GM18511 (cell line): ENCODE results near the gene NRXN2.
A peak's percentile ranks its signal among the peaks of the same experiment; 100 is the strongest.

Experiments used
- ATAC-seq: cut with Tn5 transposase; IDR thresholded peaks from one replicate; pipeline ENCODE4 v1.9.1; 2021; ENCODE audit warnings: mild to moderate bottlenecking, moderate library complexity; ENCODE audit not compliant: unreplicated experiment

NRXN2 gene

DNA sequence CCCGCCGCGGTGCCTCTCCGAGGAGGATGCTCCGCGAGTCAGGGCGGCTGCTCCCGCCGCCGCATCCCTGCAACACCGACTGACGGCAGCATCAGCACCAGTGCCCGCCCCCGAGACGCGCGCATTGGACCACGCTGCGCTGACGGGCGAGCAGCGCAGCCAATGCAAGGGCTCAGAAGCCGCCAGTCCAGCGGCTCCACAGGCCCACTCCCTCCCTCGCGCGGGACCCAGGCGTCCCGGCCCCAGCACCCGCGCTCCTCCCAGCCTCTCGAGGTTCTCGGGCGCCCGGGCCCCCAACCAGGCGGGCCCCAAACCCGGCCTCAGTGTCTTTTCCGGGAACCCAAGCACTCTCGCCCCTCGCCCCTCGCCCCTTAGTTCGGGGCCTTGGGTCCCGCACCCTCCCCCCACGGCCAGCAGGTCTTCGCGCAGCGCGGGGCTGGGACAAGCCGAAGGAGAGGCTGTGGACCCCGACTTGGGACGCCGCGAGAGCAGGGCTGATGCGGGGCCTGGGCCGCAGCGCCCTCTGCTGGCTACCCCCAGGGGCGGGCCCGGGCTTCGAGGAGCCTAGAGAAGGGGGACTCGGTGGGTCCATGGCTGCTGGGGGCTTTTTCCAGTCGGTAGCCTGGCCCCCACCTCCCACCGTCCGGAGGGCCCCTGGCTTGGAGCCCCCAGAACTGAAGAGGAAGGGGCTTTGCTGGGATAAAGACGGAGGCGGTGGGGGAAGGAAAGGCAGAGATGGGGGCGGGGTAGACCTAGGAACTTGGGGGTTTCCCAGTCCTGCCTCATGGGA is at the start of gene NRXN2:
Gene NRXN2, minus strand, starts transcription at position 81 of the 790 bp plus-strand sequence. CDS start 9,498 bp downstream, outside the sequence.
- peak; percentile 94 for ATAC-seq

DNA sequence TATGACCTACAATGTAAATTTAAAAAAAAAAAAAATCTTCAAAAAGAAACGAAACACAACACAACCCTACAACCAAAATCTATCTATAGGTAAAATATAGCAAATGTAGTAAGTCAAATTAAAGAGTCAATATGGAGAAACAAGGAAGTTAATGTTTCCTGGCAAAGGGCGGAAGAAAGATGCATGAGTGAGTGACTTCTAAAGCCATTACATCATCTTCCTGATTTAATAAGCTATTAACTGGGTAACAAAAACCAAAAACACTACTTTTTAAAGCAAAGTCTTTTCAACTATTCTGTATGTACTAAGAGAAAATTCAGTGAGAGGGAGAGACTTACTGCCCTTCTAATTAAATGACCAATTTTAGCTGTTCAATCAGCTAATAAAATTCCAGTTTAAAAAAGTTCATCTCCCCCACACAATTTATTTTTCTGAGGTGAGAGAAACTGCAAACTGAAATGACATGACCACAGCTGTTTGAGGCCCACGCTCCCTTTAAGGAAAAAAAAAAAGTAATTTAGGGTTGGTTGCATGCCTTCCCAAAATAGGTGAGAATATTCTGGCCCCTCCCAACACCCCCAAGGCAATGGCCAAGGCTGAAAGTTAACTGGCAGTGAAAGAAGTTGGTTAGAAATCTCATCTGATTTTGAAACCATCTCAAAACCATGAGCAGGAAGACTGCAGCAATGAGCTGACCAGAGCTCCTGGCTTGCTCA is 49.5 kb upstream of the NRXN2 start:
- ATAC-seq: no peak

DNA sequence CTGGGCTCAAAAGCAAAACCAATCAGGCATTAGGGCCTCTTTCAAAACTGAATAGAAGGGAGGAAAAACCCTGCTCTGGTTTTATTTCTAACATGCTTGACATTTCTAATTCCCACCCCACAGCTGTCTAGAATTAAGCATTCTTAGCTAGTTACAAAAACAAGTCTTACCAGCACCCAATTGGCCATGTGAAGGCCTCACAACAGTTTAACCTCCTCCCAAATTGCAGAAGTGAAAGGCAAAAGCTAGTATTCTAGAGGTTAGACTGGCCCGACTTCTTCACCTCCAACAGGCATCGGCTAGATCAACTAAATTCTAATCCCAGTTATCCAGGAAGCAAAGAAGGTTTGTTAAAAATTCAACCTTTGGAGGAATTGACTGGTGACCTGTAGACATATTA is 48.9 kb upstream of the NRXN2 start:
- no peak for ATAC-seq

DNA sequence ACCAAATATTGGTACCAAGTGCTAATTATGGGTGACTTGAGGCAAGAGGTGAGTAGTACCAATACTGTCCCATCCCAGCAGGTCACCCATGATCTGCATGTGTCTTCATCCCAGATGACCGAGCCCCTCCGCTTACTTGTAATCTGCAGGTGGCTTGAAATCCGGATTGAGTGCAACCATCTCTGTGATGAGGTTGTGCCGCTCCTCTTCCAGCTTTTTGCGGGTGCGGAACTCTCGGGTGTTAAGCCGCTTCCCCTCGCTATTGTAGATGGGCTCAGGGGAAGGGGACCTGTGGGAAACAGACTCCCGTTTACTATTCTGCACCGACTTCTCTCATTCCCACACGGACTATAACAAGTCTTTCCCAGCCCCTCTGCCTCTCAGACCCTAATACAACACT is 47.1 kb upstream of the NRXN2 start:
- ATAC-seq: no peak

DNA sequence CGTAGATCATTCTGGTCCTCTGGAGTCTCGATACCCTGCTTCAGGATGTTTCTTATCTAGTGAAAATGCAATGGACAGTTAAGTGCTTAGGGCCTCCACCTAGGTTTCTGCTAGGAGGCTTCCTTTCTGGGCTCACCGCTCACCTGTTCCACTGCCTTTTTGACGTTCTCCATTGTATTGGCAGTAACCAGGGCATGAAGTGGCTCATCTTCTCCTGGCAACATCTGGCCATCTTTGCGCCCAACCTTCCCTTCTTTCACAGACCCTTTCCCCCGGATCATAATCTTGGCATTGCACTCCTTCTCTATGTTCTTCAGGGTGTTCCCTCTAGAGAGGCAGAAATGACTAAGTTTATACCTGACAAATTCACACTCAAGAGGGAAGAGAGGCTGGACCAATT is 46.3 kb upstream of the NRXN2 start:
- no peak for ATAC-seq

DNA sequence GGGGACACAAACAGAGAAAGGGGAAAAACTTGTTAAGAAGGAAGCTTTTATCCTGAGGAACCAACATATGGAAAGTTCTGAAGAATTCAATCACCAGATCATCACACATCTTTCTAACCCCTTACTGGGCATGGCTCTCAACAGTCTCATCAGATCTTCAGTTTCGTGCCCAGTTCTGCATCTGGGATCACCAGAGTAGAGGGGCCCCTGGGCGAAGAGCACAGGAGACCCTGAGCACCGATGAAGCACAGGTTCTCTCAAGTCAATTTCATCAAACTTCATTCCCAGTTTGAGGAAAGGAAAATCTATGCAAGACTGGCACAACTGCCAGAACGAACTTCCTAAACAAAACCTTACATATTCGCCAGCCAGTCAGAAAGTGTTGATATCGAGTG is 45.3 kb upstream of the NRXN2 start:
- no peak for ATAC-seq

DNA sequence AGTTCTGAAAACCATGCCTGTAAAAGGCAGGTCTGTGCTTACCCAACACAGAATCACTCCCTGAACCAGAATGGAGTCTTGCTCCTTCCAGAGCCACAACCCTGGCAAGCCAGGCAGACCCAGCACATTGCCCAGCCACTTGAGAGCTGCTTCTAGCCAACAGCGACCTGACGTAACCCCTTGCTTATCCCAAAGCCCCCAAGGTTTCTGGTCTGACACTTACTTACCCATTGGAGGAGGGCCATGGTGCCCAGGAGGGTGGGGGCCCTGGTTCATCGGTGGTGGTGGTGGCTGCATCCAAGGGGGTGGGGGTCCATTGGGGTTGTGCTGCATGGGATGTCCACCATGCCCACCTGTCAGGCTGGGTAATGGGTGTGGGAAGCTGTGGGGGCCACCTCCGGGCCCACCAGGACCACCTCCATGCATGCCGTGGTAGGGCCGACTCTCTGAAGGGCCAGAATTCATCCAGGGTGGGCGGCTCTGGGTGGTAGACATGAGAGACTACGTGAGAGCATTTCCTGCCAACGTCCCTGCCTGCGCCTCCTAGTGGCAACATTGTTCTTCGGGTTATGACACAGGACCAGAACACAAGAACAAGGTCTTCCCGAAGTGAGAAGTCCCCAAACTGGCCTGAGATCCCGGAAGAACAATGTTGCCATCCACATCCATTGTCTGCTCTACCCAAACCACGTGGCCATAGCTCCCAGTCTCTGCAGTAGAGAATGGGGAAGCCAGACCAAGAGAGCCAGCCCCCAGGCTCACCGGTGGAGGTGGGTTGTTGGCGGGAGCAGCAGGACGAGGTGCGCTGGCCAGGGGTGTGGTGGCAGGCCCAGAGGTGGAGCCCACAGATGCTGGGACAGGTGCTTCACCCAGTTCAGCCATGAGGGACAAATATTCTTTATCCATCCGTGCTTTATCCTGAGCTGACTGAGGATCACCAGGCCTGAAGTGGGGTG is 44.6 kb upstream of the NRXN2 start:
- no peak for ATAC-seq

DNA sequence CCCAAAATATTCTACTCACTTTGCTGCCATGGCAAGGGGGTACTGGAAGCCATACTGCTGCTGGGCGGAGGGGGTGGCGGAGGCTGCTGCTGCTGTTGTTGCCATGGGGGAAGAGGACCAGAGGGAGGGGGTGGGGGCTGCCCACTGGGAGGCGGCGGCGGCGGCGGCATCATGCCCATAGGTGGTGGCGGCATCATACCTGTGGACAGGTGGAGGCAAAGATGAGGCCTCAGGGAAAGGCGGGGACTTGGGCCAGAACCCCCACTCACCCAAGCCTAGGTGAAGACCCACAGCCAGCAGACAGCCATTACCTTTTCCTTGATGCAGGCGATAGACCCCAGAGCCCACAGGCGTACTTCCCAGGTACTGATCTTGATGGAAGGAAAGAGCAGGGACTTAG is 43.9 kb upstream of the NRXN2 start:
- no peak for ATAC-seq

DNA sequence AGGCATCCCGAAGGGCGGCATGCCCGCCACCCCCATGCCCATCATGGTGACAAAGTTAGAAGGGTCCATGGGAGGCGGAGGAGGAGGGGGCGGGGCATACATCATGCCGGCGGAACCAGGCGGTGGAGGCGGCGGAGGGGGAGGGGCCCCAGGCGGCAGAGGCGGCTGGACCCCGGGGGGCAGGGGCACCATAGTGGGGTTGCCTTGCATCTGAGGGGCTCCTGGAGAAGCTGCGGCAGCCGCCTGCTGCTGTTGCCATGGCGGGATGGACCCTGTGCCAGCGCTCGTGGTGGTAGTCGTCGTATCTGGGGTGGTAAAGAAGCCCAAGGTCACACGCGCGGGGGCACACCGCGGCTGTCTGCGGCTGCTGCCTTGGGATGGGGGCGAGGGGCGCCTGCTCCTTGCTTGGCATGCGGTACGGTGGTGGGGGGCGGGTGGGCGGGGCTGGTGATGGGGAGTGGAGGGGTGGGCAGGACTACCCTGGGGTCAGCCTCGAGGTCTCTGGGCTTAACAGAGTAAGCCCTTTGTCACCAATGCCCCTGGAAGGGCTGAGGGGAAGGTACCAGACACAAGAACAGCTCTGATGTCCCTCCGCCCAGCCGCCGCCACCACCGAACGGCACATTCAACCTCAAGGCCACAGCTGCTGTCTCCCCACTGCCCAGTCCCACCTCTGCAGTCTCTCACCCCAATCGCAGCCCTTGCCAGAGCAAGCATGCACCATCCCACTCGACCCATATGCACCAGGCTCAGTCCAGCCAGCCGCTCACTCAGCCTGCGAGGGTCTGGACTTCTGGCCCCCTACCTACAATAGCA is 43.1 kb upstream of the NRXN2 start:
- ATAC-seq: no peak

DNA sequence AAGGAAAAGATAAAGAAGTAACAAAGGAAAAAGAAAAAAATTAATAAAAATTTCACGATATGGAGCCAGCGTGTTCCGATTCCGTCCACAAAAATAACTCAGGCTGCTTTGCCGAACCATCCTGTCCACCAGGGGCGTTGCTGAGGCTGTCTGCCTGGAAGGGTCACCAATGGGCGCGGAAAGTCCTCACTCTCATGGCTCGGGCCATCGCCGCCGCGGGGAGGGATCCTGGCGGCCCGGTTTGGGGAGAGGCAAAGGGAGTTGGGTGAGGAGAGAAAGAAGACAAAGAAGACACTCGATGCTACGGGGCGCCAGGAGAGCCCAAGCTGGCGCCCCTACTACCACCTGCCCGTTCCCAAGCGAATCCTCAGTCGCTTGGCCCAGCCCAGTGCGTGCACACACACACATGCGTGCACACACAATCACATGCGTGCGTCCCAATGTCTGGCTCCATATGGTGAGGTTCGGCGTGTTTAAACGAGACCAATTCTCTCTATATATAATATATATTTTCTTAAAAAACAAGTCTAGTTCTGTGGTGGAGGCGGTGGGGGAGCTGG is 42.4 kb upstream of the NRXN2 start:
- ATAC-seq: no peak

DNA sequence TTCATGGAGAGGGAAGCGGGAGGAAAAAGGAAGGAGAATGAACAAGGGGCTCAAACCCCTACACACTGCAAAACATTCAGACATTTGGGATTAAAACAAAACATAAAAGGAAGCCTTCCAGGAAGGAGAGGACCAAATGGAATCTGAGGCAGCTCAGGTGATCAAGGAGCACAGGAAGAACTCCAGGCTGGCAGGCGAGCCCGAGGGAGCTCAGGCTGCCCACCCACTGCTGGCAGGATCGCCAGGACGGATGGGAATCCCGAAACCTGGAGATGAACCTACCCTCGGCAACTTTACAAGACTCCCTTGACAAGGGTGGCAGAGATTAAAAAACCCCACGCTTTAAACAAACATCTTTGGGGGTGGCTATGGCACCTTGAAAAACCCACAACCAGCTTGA is 41.8 kb upstream of the NRXN2 start:
- no peak for ATAC-seq

DNA sequence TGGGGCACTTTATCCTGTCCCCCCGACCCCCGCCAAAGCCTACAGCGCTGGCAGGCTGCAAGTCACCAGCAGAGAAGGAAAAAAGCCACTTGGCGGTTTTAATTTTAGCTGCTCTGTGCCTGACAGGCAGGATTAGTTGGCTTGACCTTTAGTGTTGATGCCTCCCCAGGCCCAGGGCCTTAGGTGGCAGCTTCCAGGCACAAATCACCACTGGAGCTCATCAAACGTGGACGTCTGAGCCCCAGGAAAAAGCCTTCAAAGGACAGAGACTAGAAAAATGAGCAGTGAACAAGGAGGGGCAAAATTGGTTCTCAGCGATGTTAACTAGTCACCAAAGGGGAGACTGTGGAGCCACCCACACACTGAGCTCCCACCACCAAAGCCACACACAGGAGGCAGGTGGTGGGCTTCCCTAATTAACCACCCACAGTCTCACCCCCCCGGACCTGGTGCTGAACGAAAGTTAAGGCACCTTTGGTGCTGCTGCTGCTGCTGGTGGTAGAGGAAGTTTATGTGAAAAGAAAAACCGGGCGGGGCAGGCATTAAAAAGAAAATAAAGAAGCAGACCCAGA is 41.1 kb upstream of the NRXN2 start:
- no peak for ATAC-seq

DNA sequence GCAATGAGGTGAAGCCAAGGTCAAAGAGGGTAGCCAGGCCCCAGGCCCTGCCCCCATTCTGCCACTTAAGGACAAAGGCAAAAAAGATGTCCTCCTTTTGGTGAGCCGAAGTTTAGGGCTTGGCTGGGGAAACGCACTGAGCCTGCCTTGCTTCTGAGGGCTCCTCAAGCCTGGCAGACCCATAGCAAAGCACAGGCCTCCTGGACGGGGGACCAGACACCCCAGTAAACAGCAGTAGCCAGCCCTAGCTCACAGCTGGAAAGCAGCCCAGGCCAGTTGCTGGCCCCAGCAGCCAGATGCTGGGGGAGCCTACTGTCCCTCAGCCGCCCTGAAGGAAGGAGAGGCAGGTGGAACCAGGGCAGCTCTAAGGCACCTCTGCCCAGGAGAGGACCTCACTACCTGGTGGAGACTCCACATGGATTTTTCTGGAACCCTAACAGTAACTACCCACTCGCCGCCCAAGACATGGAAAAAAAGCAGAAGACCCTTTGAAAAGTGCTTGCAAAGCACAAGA is 40.6 kb upstream of the NRXN2 start:
- no peak for ATAC-seq

DNA sequence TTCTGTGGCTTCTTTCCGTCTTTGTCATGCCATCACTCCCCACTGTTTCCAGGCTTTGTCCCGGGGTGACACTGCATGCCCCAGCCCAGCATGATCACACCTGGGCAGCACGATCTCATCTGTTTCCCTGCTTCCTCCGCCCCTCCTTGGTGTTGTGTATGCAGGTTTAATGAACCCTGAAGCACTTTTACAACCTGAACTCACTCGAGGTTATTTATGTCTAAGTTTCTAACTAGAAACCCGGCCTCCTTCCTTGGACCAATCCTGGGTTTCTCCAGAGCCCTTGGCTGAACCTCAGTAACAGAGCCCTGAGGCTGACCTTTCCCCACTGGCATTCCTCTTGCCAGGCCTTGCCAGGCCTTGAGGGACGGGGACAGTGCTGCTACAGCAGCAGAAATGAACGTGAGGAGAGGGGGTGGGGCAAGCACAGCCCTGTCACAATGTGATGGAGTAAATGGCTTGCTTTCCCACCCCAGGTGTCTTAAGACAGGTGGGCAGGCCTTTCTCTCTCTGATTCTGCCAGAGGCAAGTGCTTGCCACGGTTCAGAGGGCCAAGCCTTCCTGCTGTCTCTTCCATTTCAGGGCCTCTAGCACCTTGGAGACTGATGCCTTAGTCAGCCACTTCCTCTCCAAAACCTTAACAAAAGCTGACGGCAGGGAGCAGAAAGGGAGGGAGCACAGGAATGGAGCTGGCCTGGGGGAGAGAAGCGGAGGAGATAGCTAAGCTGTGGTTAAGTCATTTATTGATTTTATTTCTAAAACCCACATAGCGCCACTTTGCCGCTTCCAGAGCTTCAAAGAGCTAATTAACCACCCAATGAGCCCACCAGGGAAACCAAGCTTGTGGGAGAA is 39.9 kb upstream of the NRXN2 start:
- no peak for ATAC-seq

DNA sequence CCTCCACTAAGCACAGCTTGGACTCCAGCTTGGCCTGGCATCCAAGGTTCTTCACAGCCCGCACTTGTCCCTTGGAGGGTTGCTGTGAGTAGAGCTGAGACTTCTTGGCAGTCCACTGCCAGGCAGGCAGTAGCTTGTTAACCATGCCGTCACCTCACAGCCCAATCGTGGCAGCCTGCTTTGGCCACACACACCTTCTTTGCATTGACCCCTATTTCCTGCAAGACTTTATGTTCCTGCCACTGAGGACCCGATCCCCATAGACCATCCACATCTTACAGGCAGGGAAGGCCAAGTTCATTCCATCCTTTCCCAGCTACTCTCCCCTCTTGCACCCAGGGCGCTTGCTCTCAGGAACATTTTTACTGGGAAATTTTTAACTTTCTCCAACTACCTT is 39.3 kb upstream of the NRXN2 start:
- ATAC-seq: no peak

DNA sequence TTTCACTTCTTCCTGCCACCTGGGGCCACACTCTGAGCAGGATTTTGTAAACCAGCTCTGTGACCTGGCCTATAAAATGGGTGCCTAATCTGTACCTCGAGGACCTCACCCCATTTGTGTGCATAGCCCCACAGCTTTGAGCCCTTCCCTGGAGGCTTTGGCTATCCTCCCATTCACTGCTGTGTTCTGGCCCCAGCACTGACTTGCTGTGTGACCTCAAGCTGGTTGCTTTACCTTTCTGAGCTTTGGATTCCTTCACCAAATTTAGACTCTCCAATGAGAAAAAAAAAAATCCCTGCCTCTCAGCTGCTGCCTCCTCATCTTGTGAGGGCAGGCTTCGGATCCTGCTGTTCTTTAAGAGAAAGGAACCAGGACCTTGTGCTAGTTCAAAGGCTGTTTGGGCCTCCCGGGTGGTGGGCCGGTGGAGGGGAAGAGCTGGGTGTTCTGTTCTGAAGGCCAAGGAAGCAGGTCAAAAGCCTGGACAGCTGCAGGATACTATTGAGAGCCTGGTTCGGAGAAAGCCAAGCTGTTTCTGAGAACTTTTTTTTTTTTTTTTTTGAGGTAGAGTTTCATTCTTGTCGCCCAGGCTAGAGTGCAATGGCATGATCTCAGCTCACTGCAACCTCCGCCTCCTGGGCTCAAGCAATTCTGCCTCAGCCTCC is 37.9 kb upstream of the NRXN2 start:
- ATAC-seq: no peak

DNA sequence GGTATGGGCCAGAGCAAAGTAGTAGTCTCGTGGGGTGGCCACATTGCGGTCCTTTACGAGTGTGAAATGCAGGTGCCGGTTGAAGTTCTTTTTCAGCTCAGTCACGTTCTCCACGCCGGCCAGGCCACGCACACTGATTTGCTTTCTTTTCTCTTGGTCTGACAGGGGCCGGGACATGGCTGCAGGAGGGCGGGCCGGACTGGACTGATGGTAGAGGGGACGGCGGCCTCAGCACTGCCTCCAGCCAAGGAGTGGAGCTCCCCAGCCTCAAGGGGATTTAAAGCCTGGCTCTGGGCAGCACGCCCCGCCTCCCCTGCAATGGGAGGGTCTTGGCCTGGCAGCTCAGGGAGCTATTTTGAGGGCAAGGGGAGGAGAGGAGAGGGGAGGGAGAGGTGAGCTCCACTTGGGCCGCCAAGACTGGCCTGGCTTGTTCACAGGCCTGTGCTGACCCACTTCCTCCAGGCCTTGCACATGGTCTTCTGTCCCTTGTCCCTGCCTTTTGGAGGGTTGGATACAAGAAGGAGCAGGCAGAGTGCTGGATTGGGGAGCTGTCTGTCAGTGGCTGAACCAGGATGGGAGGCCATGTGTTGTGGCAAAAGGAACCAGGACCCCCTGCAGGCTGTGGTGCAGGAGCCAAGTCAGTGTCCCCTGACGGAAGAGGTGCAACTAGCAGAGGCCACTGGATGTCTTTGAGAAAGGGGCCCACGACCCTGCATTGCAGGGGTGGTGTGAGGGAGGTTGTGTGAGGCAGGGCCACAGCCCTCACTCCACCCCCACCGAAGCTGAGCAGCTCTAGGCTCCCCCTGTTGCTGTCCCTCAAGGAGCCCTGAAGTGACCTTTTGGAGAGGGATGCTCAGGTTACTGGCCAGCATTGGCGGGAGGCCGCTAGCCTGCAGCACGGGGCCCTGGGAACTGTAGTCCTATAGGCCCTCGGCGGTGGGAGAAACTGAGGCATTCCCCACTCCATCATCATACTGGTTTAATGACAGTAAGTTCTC is 37.0 kb upstream of the NRXN2 start, which contains the start of gene PYGM:
Gene PYGM, minus strand, starts transcription at position 253 of the 998 bp plus-strand sequence. Its CDS starts 76 bp downstream, at position 177.
- ATAC-seq: no peak
